Measurements from ENCODE around the gene MYCT1.

The MYCT1 gene

DNA sequence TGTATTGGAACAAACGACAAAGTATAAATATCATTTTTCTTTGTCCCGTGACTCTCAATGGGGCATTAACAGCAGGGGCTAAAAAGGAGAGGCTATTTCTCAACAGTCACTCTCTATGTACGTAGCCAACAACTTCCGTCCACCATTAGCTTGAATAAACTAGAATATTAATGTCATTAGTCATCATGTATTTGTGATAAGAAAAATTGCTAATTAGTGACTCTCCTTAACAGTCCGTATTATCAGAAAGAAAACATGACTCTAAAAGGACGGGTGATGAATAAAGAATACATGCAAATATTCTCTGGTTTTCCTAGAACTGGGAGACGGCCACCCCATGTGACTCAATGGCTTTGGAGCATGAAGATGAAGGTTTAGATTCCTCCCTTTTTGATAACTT is 71.5 kb downstream of the MYCT1 start:
- Histone ChIP-seq H3K27me3 (replicated peaks; ENCODE audit: control insufficient read depth, insufficient read depth, low read length) (no peaks in the 10 kb centered on the region; the same call in 1 of the 2 replicates), H3K36me3 (ENCODE audit: control insufficient read depth, insufficient read depth, low read length) (no peaks in the 10 kb centered on the region), H3K4me3 (replicated peaks; ENCODE audit: low read depth, low read length) (no peak overlapping the region)
- TF ChIP-seq, protein P1, sequence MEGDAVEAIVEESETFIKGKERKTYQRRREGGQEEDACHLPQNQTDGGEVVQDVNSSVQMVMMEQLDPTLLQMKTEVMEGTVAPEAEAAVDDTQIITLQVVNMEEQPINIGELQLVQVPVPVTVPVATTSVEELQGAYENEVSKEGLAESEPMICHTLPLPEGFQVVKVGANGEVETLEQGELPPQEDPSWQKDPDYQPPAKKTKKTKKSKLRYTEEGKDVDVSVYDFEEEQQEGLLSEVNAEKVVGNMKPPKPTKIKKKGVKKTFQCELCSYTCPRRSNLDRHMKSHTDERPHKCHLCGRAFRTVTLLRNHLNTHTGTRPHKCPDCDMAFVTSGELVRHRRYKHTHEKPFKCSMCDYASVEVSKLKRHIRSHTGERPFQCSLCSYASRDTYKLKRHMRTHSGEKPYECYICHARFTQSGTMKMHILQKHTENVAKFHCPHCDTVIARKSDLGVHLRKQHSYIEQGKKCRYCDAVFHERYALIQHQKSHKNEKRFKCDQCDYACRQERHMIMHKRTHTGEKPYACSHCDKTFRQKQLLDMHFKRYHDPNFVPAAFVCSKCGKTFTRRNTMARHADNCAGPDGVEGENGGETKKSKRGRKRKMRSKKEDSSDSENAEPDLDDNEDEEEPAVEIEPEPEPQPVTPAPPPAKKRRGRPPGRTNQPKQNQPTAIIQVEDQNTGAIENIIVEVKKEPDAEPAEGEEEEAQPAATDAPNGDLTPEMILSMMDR (IDR thresholded peaks at IDR 0.05; ENCODE audit: insufficient read depth, low read length, poor library complexity, severe bottlenecking), result no peak
- DNase-seq (ENCODE audit: extremely low read depth, insufficient read length), result no peak

GRCh38 chr6:152769993-152770392 is 72.3 kb downstream of the MYCT1 start:
- no peaks in the 10 kb centered on the region for H3K36me3 ChIP-seq (ENCODE audit: control insufficient read depth, insufficient read depth, low read length)
- H3K27me3 ChIP-seq (replicated peaks; ENCODE audit: control insufficient read depth, insufficient read depth, low read length), result no peaks in the 10 kb centered on the region; the same call in 1 of the 2 replicates
- TF ChIP-seq, protein P1 (IDR thresholded peaks at IDR 0.05; ENCODE audit: insufficient read depth, low read length, poor library complexity, severe bottlenecking), result no peak
- no peak overlapping the region for H3K4me3 ChIP-seq (replicated peaks; ENCODE audit: low read depth, low read length)
- DNase-seq (ENCODE audit: extremely low read depth, insufficient read length), result no peak

GRCh38 chr6:152771061-152771687 is 73.5 kb downstream of the MYCT1 start:
- Histone ChIP-seq H3K36me3 (ENCODE audit: control insufficient read depth, insufficient read depth, low read length) (no peaks in the 10 kb centered on the region), H3K4me3 (replicated peaks; ENCODE audit: low read depth, low read length) (no peak overlapping the region), H3K27me3 (replicated peaks; ENCODE audit: control insufficient read depth, insufficient read depth, low read length) (no peaks in the 10 kb centered on the region; the same call in 1 of the 2 replicates)
- DNase-seq (ENCODE audit: extremely low read depth, insufficient read length), result no peak
- TF ChIP-seq, protein P1 (IDR thresholded peaks at IDR 0.05; ENCODE audit: insufficient read depth, low read length, poor library complexity, severe bottlenecking), result no peak
